ENCODE results near the gene PDPR. TPM values are rescaled to one million over a fixed set of nuclear protein-coding genes. Genes with fewer than 3 reads are reported as not detected.

PDPR gene
- total RNA-seq, 1 experiment from 2014 or later: 26.9 TPM

DNA sequence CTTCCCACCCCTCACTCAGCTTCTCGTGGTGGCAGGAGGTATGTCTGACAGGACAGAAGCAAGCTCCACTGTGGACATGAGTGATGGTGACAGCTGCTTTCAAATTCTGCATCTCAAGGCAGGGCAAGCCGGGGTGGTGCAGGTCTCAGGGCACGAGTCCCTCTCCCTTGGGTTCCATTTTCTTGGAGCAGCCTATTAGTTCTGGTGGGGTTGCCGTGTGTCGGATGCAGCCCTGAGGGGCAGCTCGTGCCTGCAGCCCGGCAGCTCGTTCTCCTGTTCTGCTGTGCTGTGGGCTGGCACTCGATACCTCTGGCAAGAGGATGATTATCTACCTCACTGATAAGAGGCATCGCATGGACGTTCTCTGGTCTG, 43.0 kb downstream of the PDPR start:
- ChIA-PET POLR2A (no interaction called here), CTCF (no interaction called here)
- no peak for TF ChIP-seq TCF7L2 (IDR thresholded peaks at IDR 0.05; ENCODE audit: low read depth, low read length)
- no peak for TF ChIP-seq SIN3A (IDR thresholded peaks at IDR 0.05; ENCODE audit: borderline replicate concordance, insufficient read depth, low read depth, low read length)
- no peak for TF ChIP-seq POLR2AphosphoS5 (IDR thresholded peaks at IDR 0.05; ENCODE audit: low read depth, low read length)
- no peak for TF ChIP-seq REST (IDR thresholded peaks at IDR 0.05; ENCODE audit: insufficient read depth in 1 of 2, low read depth in 2 of 2, low read length in 1 of 2)
- TF ChIP-seq CTCF (IDR thresholded peaks at IDR 0.05): no peak
- no peak for ATAC-seq
- no TSS peak for BruUV-seq (replicated peaks)
- Histone ChIP-seq H3K4me1 (ENCODE audit: control insufficient read depth, insufficient read depth, low read length) (no peaks in the 10 kb centered on the region; the same call in 1 of the 2 replicates), H3K9me3 (ENCODE audit: control insufficient read depth, insufficient read depth, low read depth, low read length) (no peaks in the 10 kb centered on the region), H3K27me3 (ENCODE audit: control insufficient read depth, insufficient read depth, low read length) (no peaks in the 10 kb centered on the region), H3K4me3 (ENCODE audit: low read depth in 2 of 2, low read length in 2 of 2) (no peak overlapping the region), H3K36me3 (ENCODE audit: control insufficient read depth, insufficient read depth, low read length) (peaks cover 17% of the 10 kb centered on the region), H3K27ac (ENCODE audit: low read length) (no peak overlapping the region)
- in situ Hi-C loops (cut with HindIII; ENCODE audit: low pct_unique_long_range_greater_than_20kb, low sequenced_read_pairs) (no loop called here), intact Hi-C loops (cut with micrococcal nuclease; ENCODE audit: unreplicated experiment) (no loop called here)
- DNase-seq (ENCODE audit: low read depth, low spot score): no peak

DNA sequence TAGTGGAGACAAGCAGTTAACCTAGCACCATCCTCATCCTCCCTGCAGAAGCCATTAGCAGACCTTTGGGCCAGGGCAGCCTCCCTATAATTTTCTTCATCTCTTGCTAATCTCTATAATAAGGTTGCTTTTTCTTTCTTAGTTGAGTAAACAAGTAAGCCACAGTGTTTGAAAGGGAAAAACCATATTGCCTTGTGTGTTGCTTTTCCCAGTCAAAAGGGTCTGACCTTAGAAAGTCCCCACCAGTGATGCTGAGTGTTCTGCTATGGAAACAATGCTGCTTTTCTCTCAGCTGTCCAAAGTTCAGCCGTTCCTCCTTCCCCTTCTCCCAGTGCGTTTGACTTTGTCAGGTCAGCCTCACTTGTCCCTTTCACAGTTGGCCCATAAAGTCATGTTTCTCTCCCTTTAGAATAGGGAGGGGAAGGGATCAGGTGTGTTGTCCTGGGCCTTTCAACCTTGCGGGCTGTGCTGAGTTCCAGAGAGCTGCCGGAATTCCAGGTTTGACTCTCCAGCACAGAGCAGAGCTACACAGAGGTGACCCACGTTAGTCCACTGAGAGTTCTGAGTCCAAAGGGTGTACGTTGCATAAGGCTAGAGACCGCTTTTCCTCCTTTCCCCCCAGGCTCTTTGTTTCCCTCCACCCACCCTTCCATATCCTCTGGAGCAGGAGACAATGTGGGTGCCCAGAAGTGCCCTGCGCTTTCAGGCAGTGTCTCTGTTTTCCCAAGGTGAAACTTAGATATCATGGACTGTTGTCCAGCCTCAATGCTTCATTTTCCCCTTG, 43.5 kb downstream of the PDPR start:
- Histone ChIP-seq H3K27ac (ENCODE audit: low read length) (no peak overlapping the region), H3K27me3 (ENCODE audit: control insufficient read depth, insufficient read depth, low read length) (no peaks in the 10 kb centered on the region), H3K9me3 (ENCODE audit: control insufficient read depth, insufficient read depth, low read depth, low read length) (no peaks in the 10 kb centered on the region), H3K4me3 (ENCODE audit: low read depth in 2 of 2, low read length in 2 of 2) (no peak overlapping the region), H3K36me3 (ENCODE audit: control insufficient read depth, insufficient read depth, low read length) (peaks cover 17% of the 10 kb centered on the region), H3K4me1 (ENCODE audit: control insufficient read depth, insufficient read depth, low read length) (no peaks in the 10 kb centered on the region; the same call in 1 of the 2 replicates)
- POLR2A ChIA-PET: no interaction called here
- ATAC-seq (no peak), DNase-seq (ENCODE audit: low read depth, low spot score) (no peak)
- in situ Hi-C loops (cut with HindIII; ENCODE audit: low pct_unique_long_range_greater_than_20kb, low sequenced_read_pairs) (no loop called here), intact Hi-C loops (cut with micrococcal nuclease; ENCODE audit: unreplicated experiment) (no loop called here)
- TF ChIP-seq CTCF (IDR thresholded peaks at IDR 0.05) (no peak), POLR2AphosphoS5 (IDR thresholded peaks at IDR 0.05; ENCODE audit: low read depth, low read length) (no peak), SIN3A (IDR thresholded peaks at IDR 0.05; ENCODE audit: borderline replicate concordance, insufficient read depth, low read depth, low read length) (no peak), TCF7L2 (IDR thresholded peaks at IDR 0.05; ENCODE audit: low read depth, low read length) (no peak), REST (IDR thresholded peaks at IDR 0.05; ENCODE audit: insufficient read depth in 1 of 2, low read depth in 2 of 2, low read length in 1 of 2) (no peak)
- no TSS peak for BruUV-seq (replicated peaks)
- CTCF ChIA-PET: no interaction called here
